ENCODE results near the gene GP1BB.

Gene GP1BB

GRCh38 chr22:19761725-19762567 lies 38.6 kb downstream of the GP1BB start:
- peaks cover 24% of the 10 kb centered on the region for H3K27me3 ChIP-seq (ENCODE audit: insufficient read depth, poor library complexity, severe bottlenecking)
- no peak for DNase-seq (ENCODE audit: low spot score)

GRCh38 chr22:19762568-19763457 lies 39.5 kb downstream of the GP1BB start:
- Histone ChIP-seq H3K36me3 (ENCODE audit: low read depth) (no peaks in the 10 kb centered on the region), H3K4me1 (ENCODE audit: insufficient read depth, poor library complexity, severe bottlenecking) (no peaks in the 10 kb centered on the region), H3K27ac (ENCODE audit: poor library complexity, severe bottlenecking) (no peak overlapping the region), H3K27me3 (ENCODE audit: insufficient read depth, poor library complexity, severe bottlenecking) (peaks cover 32% of the 10 kb centered on the region), H3K4me3 (ENCODE audit: severe bottlenecking) (no peak overlapping the region), H3K9me3 (ENCODE audit: severe bottlenecking) (no peaks in the 10 kb centered on the region)
- no peak for DNase-seq (ENCODE audit: low spot score)
- TF ChIP-seq CTCF (IDR thresholded peaks at IDR 0.05; ENCODE audit: poor library complexity, severe bottlenecking) = no peak
- no peak for ATAC-seq (ENCODE audit: low read depth)

More at GRCh38 chr22:19761725-19762567, 38.6 kb downstream of the GP1BB start:
- no peak for ATAC-seq (ENCODE audit: low read depth)
- Histone ChIP-seq H3K36me3 (ENCODE audit: low read depth) (no peaks in the 10 kb centered on the region), H3K4me1 (ENCODE audit: insufficient read depth, poor library complexity, severe bottlenecking) (no peaks in the 10 kb centered on the region), H3K27ac (ENCODE audit: poor library complexity, severe bottlenecking) (no peak overlapping the region), H3K4me3 (ENCODE audit: severe bottlenecking) (no peak overlapping the region), H3K9me3 (ENCODE audit: severe bottlenecking) (no peaks in the 10 kb centered on the region)
- TF ChIP-seq CTCF (IDR thresholded peaks at IDR 0.05; ENCODE audit: poor library complexity, severe bottlenecking) = no peak

GRCh38 chr22:19763458-19764298 lies 40.3 kb downstream of the GP1BB start:
- no peaks in the 10 kb centered on the region for H3K36me3 ChIP-seq (ENCODE audit: low read depth)
- no peaks in the 10 kb centered on the region for H3K4me1 ChIP-seq (ENCODE audit: insufficient read depth, poor library complexity, severe bottlenecking)
- TF ChIP-seq CTCF (IDR thresholded peaks at IDR 0.05; ENCODE audit: poor library complexity, severe bottlenecking) = no peak
- H3K27me3 ChIP-seq (ENCODE audit: insufficient read depth, poor library complexity, severe bottlenecking) = peaks cover 32% of the 10 kb centered on the region
- H3K4me3 ChIP-seq (ENCODE audit: severe bottlenecking) = no peak overlapping the region
- DNase-seq (ENCODE audit: low spot score) (no peak), ATAC-seq (ENCODE audit: low read depth) (no peak)
- H3K27ac ChIP-seq (ENCODE audit: poor library complexity, severe bottlenecking) = no peak overlapping the region
- H3K9me3 ChIP-seq (ENCODE audit: severe bottlenecking) = no peaks in the 10 kb centered on the region

- no peak for TF ChIP-seq CTCF (IDR thresholded peaks at IDR 0.05; ENCODE audit: poor library complexity, severe bottlenecking)
- ATAC-seq (ENCODE audit: low read depth) (no peak), DNase-seq (ENCODE audit: low spot score) (no peak)
- no peaks in the 10 kb centered on the region for H3K9me3 ChIP-seq (ENCODE audit: severe bottlenecking)
- no peaks in the 10 kb centered on the region for H3K4me1 ChIP-seq (ENCODE audit: insufficient read depth, poor library complexity, severe bottlenecking)
- H3K4me3 ChIP-seq (ENCODE audit: severe bottlenecking) = no peak overlapping the region
- peaks cover 27% of the 10 kb centered on the region for H3K27me3 ChIP-seq (ENCODE audit: insufficient read depth, poor library complexity, severe bottlenecking)
- H3K36me3 ChIP-seq (ENCODE audit: low read depth) = no peaks in the 10 kb centered on the region
- no peak overlapping the region for H3K27ac ChIP-seq (ENCODE audit: poor library complexity, severe bottlenecking)
Observed at GRCh38 chr22:19764299-19764593, 40.9 kb downstream of the GP1BB start.

All from RWPE2 (cell line).